ENCODE measurements around the gene LTB. TPM values are rescaled to one million over a fixed set of nuclear protein-coding genes. Genes with fewer than 3 reads are reported as not detected.

The LTB gene
- polyA plus RNA-seq, 3 donors = 12.6 to 25.5 (median 21.6) TPM

GRCh38 chr6:31626952-31627351, 44.7 kb upstream of the LTB start:
- H3K4me3 Mint-ChIP-seq = no peak overlapping the region
- no peaks in the 10 kb centered on the region for H3K9me3 Mint-ChIP-seq
- no peak overlapping the region for H2AFZ ChIP-seq (ENCODE audit: insufficient read depth, low read depth, low read length, poor library complexity, severe bottlenecking)
- peaks cover 12% of the 10 kb centered on the region for H3K4me1 Mint-ChIP-seq
- H3K4me1 ChIP-seq (ENCODE audit: control insufficient read depth in 1 of 2, insufficient read depth in 2 of 2, low read length in 2 of 2) = peaks cover 12 to 13% of the 10 kb centered on the region in 2 donors
- peaks cover 64% of the 10 kb centered on the region for H4K20me1 ChIP-seq (ENCODE audit: insufficient read depth, low read length)
- no peak overlapping the region for H3K9ac ChIP-seq (ENCODE audit: insufficient read depth, low read length, poor library complexity, severe bottlenecking)
- H3K27ac Mint-ChIP-seq = peak overlapping the region in 3 of 7 donors; percentile 66 to 80 (median 66)
- H3K27ac ChIP-seq (ENCODE audit: low read depth in 1 of 2, low read length in 2 of 2) = peak overlapping the region in 1 of 2 donors; percentile 20
- 100% methylated on average over 2 of the region's 10 CpGs for WGBS (ENCODE audit: insufficient coverage)
- DNase-seq = no peak
- no peak for TF ChIP-seq CTCF (IDR thresholded peaks at IDR 0.05)
- peaks cover 0 to 3% (median 1%) of the 10 kb centered on the region in 3 donors for H3K27me3 Mint-ChIP-seq (ENCODE audit: low read depth in 3 of 3)
- peaks cover 82 to 90% of the 10 kb centered on the region in 2 donors for H3K36me3 ChIP-seq (replicated peaks in 1 of 2; ENCODE audit: control insufficient read depth in 1 of 2, insufficient read depth in 2 of 2, low read length in 2 of 2)
- H3K4me2 ChIP-seq (replicated peaks; ENCODE audit: extremely low read depth, low read length, poor library complexity, severe bottlenecking) = no peak overlapping the region
- intact Hi-C loops (cut with micrococcal nuclease) = no loop called here
- no peaks in the 10 kb centered on the region for H3K27me3 ChIP-seq (ENCODE audit: control insufficient read depth in 2 of 2, insufficient read depth in 2 of 2, low read length in 2 of 2)
- H3K9me3 ChIP-seq (replicated peaks in 1 of 2; ENCODE audit: control insufficient read depth in 1 of 2, insufficient read depth in 1 of 2, low read length in 2 of 2) = no peaks in the 10 kb centered on the region
- no peak overlapping the region for H3K4me3 ChIP-seq (replicated peaks in 1 of 3; ENCODE audit: low read depth in 2 of 3, low read length in 3 of 3)
- H3K36me3 Mint-ChIP-seq = peaks cover 83 to 89% of the 10 kb centered on the region in 2 donors
- H3K79me2 ChIP-seq (ENCODE audit: insufficient read depth, low read length) = peaks cover 74% of the 10 kb centered on the region

DNA sequence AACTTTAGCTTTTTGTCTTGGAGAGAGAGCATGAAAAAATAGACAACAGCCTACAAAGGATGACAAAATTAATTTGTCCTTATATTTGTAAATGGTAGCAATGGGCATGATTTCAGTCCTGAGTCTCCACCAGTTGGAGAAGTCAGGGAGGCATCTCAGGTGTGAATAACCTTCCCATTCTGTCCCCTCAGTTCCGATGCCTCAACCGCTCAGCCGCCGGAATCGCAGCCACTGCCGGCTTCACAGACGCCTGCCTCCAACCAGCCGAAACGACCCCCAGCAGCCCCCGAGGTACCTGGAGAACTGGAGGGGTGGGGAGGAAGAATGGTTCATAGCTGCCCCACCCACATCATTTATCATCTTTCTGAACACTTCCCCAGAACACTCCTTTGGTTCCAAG, 41.8 kb upstream of the LTB start:
- Mint-ChIP-seq H3K4me3 (no peak overlapping the region), H3K27ac (peak overlapping the region in 4 of 7 donors; percentile 54 to 100 (median 68)), H3K36me3 (peaks cover 56 to 60% of the 10 kb centered on the region in 2 donors), H3K9me3 (no peaks in the 10 kb centered on the region), H3K27me3 (ENCODE audit: low read depth in 3 of 3) (peaks cover 0 to 3% (median 1%) of the 10 kb centered on the region in 3 donors), H3K4me1 (peaks cover 25% of the 10 kb centered on the region)
- peaks cover 55 to 61% of the 10 kb centered on the region in 2 donors for H3K36me3 ChIP-seq (replicated peaks in 1 of 2; ENCODE audit: control insufficient read depth in 1 of 2, insufficient read depth in 2 of 2, low read length in 2 of 2)
- H3K9ac ChIP-seq (ENCODE audit: insufficient read depth, low read length, poor library complexity, severe bottlenecking) = no peak overlapping the region
- no peak for DNase-seq
- H3K4me2 ChIP-seq (replicated peaks; ENCODE audit: extremely low read depth, low read length, poor library complexity, severe bottlenecking) = no peak overlapping the region
- peaks cover 37% of the 10 kb centered on the region for H4K20me1 ChIP-seq (ENCODE audit: insufficient read depth, low read length)
- H3K27me3 ChIP-seq (ENCODE audit: control insufficient read depth in 2 of 2, insufficient read depth in 2 of 2, low read length in 2 of 2) = no peaks in the 10 kb centered on the region
- no CpG with 5 or more reads among the region's 10 CpGs for WGBS (ENCODE audit: insufficient coverage)
- peaks cover 28 to 29% of the 10 kb centered on the region in 2 donors for H3K4me1 ChIP-seq (ENCODE audit: control insufficient read depth in 1 of 2, insufficient read depth in 2 of 2, low read length in 2 of 2)
- TF ChIP-seq CTCF (IDR thresholded peaks at IDR 0.05) = no peak
- peaks cover 80% of the 10 kb centered on the region for H3K79me2 ChIP-seq (ENCODE audit: insufficient read depth, low read length)
- no peak overlapping the region for H2AFZ ChIP-seq (ENCODE audit: insufficient read depth, low read depth, low read length, poor library complexity, severe bottlenecking)
- no peak overlapping the region for H3K4me3 ChIP-seq (replicated peaks in 1 of 3; ENCODE audit: low read depth in 2 of 3, low read length in 3 of 3)
- intact Hi-C loops (cut with micrococcal nuclease) = loop anchor here in 1 of 2 donors (5.0 kb wide), 1 partner anchor 43 kb away; the partner anchor contains the start of genes CSNK2B and LY6G5B
- H3K27ac ChIP-seq (ENCODE audit: low read depth in 1 of 2, low read length in 2 of 2) = peak overlapping the region in 1 of 2 donors; percentile 48
- no peaks in the 10 kb centered on the region for H3K9me3 ChIP-seq (replicated peaks in 1 of 2; ENCODE audit: control insufficient read depth in 1 of 2, insufficient read depth in 1 of 2, low read length in 2 of 2)

Measured in CD14-positive monocyte (primary cell).